HG02852 (cell line): ENCODE results near the gene SNX9.
"Not testable (repeated sequence)": the region's sequence is repeated elsewhere in the genome, so short reads cannot be mapped to it uniquely, and the experiment has no call there.

Experiments used
- ATAC-seq: cut with Tn5 transposase; IDR thresholded peaks from one replicate; pipeline ENCODE4 v1.9.1; 2021; ENCODE audit warnings: mild to moderate bottlenecking, moderate library complexity; ENCODE audit not compliant: unreplicated experiment

Gene SNX9

DNA sequence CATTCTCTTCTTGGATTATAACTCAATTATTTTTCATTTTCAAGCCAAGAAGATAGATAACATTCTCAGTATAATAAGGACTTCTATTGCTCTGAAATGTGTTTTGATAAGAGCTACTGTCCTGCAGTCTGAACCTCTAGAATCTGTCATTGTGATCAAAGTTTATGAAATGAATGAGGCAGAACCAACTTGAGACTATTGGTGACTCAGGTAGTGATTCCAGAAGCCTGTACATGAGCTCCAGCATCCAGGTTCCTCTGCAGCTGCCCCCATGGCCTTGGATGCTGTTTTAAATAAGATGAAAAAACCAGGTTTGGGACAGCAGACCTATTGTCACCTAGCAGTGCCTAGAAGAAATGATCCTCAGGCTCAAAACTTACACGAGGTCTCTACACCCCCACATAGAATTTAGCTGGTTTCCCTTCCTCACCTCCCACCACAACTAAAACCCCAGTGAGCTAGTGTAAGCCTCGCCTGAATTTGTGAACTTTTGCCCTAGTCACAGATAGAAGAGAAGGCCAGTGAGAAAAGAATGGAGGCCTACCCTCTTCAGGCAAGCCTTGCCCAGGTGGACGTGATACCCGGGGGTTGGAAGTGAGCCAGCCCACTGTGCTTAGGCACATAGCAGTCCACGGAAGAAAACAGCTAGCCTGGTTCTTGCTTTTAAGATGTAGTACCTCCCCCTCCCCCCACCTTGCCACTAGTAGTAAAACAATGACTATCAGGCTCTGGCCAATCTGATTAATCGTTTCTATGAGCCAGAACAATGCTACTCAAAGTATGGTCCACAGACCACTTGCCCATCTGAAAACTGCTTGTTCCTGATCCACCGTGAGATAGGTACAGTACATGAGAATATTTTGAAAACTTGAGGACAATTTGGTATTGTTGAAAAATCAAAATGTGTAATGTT lies 85.6 kb downstream of the SNX9 start:
- ATAC-seq, result no peak

DNA sequence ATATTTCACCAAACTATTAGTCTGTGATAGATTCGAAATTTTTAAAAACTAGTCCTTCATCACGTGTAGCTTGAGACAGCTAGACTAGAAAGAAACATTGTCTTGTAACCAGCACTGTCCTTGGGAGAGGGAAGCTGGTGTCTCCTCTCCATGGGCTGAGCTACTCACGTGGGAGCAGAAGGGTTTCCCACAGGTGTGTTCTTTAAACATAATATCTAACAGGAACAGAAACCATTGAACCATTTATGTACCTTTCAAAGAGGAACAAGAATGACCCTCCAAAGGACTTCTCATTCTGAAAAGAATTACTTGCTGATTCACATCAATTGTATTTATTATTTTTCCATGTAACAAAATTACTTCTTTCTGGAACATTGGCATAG lies 86.2 kb downstream of the SNX9 start:
- ATAC-seq, result no peak

DNA sequence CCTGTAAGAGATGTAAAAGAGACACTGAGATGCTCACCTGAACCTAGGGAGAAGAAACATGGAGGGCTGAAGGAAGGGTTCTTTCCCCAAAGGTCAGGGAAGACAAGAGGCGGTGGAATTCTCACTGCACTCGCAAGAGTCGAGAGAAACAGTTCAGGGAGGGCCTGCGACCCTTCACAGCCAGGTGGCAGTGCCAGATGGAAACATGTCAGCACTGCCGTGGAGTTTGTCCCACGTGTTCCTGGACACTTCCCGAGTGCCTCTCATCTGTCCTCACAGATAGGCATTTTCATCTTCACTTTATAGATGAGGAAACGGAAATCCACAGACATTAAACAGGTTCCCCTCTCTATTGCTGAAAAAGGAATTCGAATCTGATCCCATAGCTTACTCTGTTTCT lies 88.2 kb downstream of the SNX9 start:
- ATAC-seq, result no peak

DNA sequence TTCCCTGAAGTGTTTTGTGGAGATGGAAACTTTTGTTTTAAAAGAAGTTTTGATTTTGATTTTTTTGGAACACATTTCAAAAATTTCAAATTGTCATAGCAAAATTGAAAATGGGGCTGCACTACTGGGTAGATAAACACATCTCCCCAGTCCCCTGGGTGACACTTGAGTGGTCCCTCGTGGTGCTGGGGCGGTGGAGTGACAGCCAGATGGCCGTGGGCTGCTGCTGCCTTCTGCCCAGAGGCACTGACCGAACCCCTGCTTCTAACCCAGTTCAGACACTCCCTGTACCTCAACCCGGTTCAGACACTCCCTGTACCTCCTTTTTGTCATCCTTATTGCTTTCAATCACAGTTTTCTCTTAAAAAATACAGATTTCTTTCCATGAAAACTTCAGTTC lies 88.7 kb downstream of the SNX9 start:
- ATAC-seq, result no peak

DNA sequence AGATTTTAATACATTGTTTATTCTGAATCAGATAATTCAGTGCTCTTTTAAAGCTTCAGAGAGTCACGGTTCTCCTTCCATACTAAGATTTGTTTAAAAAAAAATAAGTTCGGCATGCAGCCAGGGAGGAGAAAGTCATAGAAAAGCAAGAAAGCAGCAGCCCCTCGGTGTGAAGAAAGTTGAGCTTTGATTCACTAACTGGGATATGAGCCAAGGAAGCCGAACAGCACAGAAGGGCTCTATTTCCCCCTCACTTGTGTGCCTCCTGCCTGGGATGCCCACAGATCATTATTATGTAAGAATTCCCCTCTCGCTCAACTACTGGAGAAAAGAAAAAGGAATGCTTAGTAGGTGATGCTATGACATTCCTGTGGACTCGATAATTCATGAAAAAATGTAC lies 89.3 kb downstream of the SNX9 start:
- ATAC-seq, result no peak

DNA sequence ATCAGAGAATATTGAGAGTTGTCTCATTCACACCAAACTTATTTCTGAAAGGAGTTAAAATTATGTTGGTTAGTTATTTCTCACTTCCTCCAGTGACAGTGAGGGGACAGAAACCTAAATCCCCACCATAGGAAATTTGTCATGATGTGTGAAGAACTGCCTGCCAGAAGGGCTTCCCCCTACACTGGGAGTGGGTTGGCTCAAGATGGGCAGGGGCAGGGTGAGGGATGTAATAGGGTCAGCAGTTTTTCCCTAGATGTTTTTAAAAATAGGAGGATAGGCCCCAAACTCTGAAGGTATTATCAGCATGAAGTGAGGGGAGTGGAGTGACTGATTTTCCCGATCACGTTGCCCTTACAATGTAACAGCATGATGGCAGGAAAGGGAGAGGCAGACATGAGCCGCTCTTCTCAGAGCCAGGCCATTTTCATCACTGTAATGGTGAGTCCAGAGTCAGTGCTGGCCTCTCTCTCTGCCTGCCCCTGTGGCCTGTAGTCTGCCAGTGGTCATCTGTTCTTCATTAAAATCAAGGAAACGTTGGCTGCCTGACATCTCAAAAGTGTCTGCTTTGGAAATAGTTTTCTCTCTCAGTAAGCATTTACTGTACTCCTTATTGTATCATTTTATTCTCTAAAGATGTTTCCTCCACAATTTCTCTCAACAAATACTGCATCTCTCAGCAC lies 98.8 kb downstream of the SNX9 start:
- ATAC-seq, result no peak

DNA sequence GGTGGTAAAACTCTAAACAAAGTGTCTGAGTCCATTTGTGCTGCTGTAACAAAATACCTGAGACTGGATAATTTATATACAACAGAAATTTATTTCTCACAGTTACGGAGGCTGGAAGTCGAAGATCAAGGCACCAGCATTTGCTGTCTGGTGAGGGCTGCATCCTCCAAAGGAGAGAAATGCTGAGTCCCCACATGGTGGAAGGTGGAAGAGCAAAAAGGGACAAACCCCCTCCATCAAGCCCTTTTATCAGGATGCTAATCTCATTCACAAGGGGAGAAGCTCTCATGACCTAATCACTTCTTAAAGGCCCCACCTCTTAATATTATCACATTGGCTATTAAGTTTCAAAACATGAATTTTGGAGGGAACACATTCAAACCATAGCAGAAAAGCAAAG lies 102.7 kb downstream of the SNX9 start:
- ATAC-seq, result no peak

DNA sequence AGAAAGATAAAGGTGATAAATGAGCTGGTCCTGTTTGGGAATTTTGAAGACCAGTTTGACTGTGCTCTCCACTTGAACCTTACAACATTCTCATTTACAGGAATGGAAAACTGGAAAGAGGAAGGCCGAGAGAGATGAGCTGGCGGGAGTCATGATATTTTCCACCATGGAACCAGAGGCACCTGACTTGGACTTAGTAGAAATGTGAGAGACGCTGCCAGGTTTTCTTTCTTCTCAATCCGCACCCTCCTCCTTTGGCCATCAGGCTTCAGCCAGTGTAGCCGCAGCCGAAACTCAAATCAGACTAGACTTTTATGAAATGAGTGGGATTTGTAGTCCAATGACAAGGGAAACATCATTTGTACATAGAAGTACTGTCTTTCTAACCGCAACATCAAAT lies 104.0 kb downstream of the SNX9 start:
- ATAC-seq, result no peak

DNA sequence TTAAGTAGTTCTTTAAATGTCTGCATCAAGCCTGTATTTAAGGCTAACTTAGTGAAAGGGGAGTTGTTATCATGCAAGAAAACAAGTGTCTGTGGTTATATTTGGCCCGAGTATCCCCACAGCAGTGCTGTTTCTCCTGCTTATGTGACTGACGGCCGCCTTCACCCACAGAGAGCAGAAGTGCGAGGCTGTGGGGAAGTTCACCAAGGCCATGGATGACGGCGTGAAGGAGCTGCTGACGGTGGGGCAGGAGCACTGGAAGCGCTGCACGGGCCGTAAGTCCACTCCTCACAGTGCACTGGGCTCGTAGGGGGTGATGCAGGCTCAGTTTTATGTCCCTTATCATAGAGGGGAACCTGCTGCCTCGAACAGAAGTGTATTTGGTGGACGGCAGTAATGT lies 105.4 kb downstream of the SNX9 start:
- no peak for ATAC-seq

DNA sequence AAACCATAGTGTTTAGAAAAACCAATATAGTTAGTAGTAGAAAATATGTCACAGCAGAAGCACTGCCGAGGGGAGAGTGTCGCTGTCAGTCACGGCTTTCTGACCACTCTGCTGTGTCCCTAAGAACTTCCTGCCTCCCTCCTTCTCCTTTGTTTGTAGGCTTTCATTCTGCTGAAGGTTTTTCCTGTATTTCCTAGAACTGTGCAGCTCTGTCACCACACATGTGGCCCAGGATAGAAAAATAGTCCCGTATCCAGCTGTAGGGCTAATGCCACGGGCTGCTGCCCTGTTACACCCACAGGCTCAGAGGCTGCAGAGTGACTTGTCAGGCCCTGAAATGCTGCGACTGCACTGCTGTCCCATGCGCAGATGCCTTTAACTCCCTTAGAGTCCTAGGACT lies 106.0 kb downstream of the SNX9 start:
- no peak for ATAC-seq

DNA sequence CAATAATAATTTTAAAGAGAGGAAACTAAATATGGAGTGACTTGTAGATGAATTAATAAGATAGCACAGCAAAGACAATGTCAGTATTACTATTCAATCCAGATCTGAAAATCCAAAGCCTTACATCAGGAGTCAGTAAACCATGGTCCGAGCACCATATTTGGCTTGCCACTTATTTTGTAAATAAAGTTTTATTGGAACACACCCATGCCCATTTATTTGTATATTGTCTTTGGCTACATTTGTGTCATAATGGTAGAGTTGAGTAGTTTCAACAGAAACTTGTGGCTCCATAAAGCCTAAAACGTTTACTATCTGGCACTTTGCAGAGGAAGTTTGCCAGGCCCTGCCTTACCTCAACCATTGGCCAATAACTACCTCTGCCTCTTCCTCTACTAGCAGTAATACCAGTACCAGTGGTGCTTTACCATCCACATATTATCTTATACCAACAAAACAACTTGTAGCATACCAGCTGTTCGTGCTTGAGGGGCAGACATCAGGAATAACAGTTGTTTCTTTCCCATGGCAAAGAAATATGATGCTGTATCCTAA lies 106.8 kb downstream of the SNX9 start:
- no peak for ATAC-seq

DNA sequence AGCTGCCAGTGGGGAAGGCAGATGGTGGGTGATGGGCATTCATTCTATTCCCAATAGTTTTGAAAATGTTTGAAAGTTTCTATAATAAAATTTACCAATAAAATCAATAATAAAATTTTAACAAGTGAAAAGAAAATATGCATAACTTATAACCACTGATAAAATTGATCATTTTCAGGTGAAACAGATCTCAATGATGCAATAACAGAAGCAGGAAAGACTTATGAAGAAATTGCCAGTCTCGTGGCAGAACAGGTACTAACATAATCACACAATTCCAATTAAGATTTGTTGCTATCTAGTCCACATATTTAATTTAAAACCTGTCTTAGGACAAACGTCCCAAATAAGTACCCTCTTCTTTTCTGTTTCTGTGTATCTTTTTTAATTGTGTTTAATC lies 112.7 kb downstream of the SNX9 start:
- no peak for ATAC-seq

DNA sequence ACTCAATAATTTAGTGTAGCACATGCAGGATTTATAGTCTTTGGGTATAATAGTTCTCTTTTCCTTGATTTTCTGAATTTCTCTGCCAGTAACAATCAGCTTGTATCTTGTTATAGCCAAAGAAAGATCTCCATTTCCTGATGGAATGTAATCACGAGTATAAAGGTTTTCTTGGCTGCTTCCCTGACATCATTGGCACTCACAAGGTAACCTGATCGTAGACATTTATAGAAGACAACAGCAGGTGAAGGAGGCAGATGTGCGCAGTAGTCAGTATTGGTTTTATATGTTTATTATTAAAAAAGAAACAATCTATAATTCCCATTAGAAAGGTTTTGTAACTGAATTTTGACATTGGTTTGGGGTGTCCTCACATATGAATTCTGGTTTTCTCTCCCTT lies 114.3 kb downstream of the SNX9 start:
- no peak for ATAC-seq

DNA sequence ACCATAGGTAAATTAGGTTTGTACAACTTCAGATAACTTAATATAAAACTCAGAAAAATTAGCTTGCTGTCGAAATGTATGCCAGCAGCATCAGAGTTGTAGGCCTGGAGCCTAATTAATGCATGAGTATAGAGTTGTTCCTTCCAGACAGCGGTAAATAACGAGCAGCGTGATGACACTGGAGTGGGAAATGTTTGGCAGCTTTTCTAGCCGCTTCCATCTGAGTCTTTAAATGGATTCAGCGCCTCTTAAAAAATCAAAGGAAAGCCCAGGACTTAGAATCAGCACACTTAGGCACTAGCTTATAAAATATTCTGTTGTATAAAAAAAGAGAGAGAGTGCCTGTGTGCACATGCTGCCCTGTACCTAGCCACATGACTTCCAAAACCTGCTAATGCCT lies 114.9 kb downstream of the SNX9 start:
- no peak for ATAC-seq

DNA sequence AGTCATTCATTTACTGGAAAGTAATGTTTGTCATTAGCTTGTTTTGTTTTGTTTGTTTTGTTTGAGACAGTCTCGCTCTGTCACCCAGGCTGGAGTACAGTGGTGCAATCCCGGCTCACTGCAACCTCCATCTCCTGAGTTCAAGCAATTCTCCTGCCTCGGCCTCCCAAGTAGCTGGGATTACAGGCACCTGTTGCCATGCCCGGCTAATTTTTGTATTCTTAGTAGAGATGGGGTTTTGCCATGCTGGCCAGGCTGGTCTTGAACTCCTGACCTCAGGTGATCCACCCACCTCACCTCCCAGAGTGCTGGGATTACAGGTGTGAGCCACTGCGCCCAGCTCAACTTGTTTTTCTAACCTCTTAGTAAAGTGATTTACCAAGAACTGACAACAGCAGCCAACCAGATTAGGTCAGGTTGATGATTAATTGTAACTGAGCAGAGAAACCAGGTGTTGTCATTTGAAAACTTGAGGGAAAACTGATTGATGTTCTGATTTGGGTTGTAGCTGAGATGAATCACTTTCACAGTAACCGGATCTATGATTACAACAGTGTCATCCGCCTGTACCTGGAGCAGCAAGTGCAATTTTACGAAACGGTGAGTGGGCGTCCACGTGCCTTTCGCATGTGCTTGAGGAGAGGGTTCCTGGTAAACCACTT lies 117.5 kb downstream of the SNX9 start:
- not testable (repeated sequence) for ATAC-seq

DNA sequence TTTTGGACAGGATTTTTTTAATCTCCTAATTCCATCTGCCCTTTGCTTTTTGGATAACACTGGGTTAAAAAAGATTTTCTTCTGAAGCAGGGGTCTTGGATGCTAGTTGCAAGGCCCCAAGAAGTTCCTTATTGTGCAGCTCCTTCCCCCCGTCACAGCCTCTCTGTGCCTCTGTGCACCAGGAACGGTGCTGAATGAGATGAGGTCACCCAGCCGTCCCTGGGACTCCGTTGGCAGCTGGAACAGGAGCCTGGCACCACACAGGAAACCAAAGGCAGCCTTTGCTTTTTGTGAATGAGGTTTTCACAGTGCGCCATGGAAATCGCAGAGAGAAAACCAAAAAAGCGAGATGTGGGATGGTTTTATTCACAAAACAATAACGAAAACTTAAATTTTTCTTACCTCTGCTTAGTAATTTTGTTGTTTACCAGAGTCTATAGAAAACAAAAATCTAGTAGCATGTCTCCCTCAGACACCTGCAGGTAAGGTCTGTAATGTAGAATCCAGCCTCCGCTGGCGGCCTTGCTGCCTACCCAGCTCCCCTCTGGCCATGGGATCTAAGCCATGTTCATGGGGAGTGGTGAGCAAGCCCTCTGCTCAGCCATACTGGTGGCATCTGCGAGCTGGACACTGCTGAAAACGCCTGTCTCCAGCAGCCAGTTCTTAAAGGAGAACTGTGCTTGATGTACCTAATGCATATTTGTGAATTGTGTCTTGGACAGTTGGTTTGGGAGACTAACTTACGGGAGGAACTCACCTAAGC lies 118.2 kb downstream of the SNX9 start:
- no peak for ATAC-seq

DNA sequence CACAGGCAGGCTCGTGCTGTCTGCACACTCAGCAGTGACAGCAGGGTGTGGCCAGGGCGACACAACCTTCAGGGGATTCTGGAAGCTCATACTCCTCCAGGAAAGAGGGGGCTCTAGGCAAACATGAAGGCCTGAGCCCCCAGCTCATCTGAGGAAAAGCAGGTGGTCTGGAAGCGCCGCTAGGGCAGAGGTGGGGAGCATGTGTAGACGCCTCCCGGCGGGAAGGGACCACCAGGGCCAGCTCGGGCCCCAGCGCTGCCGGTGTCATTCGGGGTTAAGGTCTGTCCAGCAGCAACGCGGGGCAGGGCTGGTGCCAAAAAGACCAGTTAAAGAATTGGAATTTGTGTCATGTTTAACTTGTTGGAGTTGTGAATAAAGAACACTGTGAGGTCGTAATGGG lies 119.3 kb downstream of the SNX9 start:
- ATAC-seq, result no peak

DNA sequence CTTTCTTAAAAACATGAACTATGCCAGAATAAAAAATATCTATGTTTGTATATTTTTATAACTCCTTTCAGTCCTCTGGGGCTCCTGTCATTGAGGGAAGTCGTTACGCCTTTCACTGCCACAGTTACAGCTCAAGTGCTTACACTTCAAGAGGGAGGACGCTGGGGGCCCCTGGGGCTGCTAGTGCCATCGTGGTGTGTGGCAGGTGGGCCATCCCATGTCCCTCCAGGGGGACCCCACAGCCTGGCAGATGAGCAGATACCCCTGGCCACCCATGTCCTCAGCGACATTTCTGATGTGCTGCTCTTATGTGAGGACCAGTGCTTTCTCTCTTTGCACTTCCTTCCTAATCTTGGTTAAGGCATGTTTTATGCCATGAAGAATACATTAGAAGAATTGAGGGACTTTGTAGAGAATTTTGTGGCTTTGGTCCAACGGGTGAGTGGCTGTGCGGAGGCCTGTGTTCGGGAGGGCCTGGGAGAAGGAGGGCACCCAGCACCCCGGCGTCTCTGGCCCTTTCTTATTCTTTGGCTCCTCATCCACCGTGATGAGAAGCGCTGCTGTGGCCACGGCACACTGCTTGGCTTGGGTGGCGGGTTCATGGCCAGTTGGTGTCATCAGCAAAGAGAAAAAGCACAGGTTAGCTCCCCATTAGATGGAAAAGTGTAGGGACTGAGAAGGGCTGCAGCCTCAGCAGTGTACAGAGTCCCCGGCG lies 120.4 kb downstream of the SNX9 start:
- ATAC-seq, result no peak

DNA sequence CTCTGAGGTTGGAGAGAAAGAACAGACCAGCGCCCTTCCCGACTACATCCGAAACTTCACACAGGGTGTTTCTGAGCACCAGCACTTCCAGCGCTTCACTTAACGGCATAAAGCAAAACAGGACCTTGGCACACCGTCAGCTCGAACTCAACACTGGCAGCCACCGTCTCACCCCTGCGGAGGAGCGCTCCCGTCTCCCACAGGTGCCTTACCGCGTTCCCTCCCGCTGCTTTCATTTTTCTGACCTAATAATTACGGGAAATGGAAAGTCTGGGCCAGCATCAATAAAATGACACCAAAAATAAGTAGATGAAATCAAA lies 120.9 kb downstream of the SNX9 start:
- no peak for ATAC-seq
